ENCODE results near the gene TRERF1. TPM values are rescaled to one million over a fixed set of nuclear protein-coding genes. Genes with fewer than 3 reads are reported as not detected.

The TRERF1 gene
- total RNA-seq, 2 donors from 2014 or later: 3.8 to 28.2 TPM

GRCh38 chr6:42394151-42394550, 57.6 kb downstream of the TRERF1 start:
- DNase-seq (ENCODE audit: low spot score in 2 of 2) (peak in 1 of 2 donors; percentile 18), ATAC-seq (no peak)
- H3K36me3 Mint-ChIP-seq: peaks cover 13 to 24% of the 10 kb centered on the region in 2 donors
- peak overlapping the region; percentile 56 to 79 for H3K27ac Mint-ChIP-seq
- H3K9me3 Mint-ChIP-seq: peaks cover 0 to 5% of the 10 kb centered on the region in 2 donors

DNA sequence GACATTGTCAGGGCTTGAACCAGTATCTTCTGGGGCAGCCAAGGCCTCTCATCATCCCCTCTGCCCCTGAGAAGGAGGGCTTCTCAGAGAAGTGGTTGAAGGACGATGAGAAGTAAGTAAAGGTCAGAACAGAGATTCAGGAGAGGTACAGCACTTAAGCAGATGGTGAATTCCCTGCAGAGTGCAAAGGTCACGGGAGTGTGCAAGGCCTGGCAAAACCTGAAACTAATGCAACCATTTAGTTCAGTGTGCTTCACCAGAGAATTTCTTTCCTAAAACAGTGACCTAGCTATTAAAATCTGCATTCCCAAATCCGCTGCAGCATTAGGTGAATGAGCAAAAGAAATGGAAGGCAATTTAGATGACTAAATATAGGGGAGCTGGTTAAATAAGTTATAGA, 58.4 kb downstream of the TRERF1 start:
- ATAC-seq (no peak), DNase-seq (ENCODE audit: low spot score in 2 of 2) (peak in 1 of 2 donors; percentile 30)
- H3K27ac Mint-ChIP-seq: peak overlapping the region in 1 of 2 donors; percentile 56
- peaks cover 0 to 5% of the 10 kb centered on the region in 2 donors for H3K9me3 Mint-ChIP-seq
- peaks cover 8 to 17% of the 10 kb centered on the region in 2 donors for H3K36me3 Mint-ChIP-seq

- peak overlapping the region; percentile 40 to 56 for H3K27ac Mint-ChIP-seq
- DNase-seq (ENCODE audit: low spot score in 2 of 2): no peak
- peaks cover 0 to 5% of the 10 kb centered on the region in 2 donors for H3K9me3 Mint-ChIP-seq
- no peak for ATAC-seq
- H3K36me3 Mint-ChIP-seq: peaks cover 8 to 17% of the 10 kb centered on the region in 2 donors
Observed at GRCh38 chr6:42392833-42393232, 58.9 kb downstream of the TRERF1 start.

DNA sequence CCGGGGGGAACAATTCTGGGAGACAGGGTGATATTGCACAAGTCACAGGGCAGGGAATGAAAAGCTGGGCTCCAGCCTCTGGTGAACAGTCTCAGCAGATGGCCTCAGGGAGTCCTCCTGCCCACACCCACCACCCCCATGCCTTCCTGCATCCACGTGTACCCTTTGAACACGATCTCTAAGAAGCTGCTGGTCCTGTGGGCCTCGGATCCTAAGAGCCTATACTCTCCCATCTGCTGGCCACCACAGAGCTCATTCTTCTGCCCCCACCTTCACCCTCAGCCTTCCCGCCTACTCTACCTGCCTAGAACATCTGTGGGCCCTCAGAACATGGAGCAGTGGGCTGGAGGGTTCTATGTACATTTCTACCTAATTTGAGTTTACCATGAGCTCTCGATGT, 60.3 kb downstream of the TRERF1 start:
- peaks cover 8 to 13% of the 10 kb centered on the region in 2 donors for H3K36me3 Mint-ChIP-seq
- no peak for ATAC-seq
- peak overlapping the region; percentile 96 to 98 for H3K27ac Mint-ChIP-seq
- DNase-seq (ENCODE audit: low spot score in 2 of 2): no peak
- peaks cover 0 to 5% of the 10 kb centered on the region in 2 donors for H3K9me3 Mint-ChIP-seq

DNA sequence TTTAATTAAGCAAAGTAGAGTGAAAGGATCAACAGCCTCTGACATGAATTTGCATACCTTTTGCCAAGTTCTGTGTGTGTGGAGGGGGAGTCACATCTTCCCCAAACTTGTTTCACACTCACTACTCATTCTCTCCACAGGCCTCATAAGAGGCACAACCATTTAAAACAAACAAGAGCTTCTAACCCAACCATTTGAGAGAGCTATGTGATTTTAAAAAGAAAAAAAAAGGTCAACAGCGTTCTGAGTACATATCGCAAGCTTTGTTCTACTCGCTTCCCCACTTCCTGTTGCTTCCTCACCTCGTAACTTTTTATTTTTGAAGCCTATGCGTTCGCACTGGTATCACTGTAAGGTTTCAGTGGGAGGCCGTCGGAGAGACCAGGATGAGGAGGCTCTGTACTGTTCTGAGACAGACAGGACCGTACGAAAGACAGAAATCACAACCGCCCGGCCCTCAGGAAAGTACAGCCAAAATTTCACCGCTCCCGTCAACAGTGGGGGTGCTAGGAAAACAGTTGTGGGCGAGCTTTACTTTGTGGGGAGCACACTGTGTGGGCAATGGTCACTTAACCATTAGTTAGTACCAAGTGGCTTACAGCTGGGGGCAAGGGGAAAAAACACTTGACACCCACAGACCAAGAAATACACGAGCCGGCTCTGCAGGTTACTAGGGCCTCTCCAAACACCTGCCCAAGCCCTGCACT, 61.3 kb downstream of the TRERF1 start:
- ATAC-seq: peak; percentile 89 to 92
- DNase-seq (ENCODE audit: low spot score in 2 of 2): peak; percentile 73 to 80
- Mint-ChIP-seq H3K9me3 (peaks cover 0 to 5% of the 10 kb centered on the region in 2 donors), H3K36me3 (peaks cover 8 to 13% of the 10 kb centered on the region in 2 donors), H3K27ac (peak overlapping the region; percentile 96 to 98)

DNA sequence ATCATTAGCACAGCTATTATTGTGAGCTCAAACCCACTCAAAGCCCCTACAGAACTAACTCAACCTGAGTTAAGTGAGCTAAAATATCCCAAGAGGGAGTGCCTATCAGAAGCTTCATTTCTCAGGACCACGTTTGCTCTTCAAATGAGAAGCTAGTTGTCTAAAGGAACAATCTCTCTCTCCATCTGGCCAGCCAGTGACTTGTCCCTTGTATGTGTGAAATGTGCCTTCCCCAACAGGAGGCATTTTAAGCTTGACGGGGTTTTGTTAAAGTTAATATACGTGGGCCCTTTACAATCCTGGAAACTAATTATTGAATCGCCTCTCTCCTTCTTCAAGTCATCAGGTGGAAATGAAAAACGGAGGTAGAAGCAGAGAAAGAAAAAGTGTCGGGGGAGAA, 62.0 kb downstream of the TRERF1 start:
- ATAC-seq: no peak

DNA sequence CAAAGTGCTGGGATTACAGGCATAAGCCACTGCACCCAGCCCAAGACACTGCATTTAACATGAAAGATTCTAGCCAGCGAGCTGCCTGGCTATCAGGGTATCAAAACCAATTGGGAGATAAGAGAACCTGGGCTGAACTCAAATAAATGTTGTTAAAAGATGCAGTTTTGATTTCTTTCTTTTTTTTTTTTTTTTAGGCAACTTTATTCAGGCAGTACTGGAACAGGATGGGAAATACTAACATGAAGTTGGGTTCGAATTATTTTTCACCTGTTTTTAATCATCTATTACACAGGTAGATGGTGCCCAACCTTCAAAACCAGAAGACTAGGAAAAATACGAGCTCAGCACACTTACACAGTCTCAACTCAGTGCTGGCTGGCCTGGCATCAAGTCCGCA, 63.7 kb downstream of the TRERF1 start:
- ATAC-seq (no peak), DNase-seq (ENCODE audit: low spot score in 2 of 2) (no peak)
- Mint-ChIP-seq H3K27ac (peak overlapping the region; percentile 96 to 98), H3K36me3 (peaks cover 6 to 18% of the 10 kb centered on the region in 2 donors), H3K9me3 (peaks cover 0 to 3% of the 10 kb centered on the region in 2 donors)

More for the DNA sequence above, 62.0 kb downstream of the TRERF1 start:
- DNase-seq (ENCODE audit: low spot score in 2 of 2): peak in 1 of 2 donors; percentile 21
- Mint-ChIP-seq H3K27ac (peak overlapping the region; percentile 96 to 98), H3K36me3 (peaks cover 8 to 13% of the 10 kb centered on the region in 2 donors), H3K9me3 (peaks cover 0 to 5% of the 10 kb centered on the region in 2 donors)

- no peak for DNase-seq (ENCODE audit: low spot score in 2 of 2)
- peaks cover 4 to 15% of the 10 kb centered on the region in 2 donors for H3K36me3 Mint-ChIP-seq
- H3K27ac Mint-ChIP-seq: peak overlapping the region; percentile 1 to 98
- ATAC-seq: no peak
- no peaks in the 10 kb centered on the region for H3K9me3 Mint-ChIP-seq
Observed at GRCh38 chr6:42387336-42387735, 64.4 kb downstream of the TRERF1 start.

DNA sequence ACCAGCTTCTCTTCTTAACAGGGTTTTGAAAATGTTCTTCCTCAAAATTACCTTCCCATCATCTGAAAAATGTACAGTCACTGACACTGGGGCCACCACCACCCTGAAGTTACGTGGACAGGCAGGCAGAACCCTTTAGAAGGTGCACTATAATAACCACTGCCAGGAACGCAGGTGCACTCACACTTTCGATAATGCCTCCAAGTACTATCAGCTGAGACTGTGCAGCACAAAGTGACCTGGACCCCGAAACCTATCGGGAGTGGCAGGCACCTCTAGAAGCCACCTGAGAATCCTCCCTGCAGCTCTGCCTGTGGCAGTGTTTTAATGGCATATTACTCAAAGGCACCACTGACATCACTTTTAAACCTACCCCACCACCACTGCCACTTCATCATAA, 66.4 kb downstream of the TRERF1 start:
- Mint-ChIP-seq H3K36me3 (peaks cover 0 to 7% of the 10 kb centered on the region in 2 donors), H3K27ac (no peak overlapping the region), H3K9me3 (no peaks in the 10 kb centered on the region)
- DNase-seq (ENCODE audit: low spot score in 2 of 2) (no peak), ATAC-seq (no peak)

DNA sequence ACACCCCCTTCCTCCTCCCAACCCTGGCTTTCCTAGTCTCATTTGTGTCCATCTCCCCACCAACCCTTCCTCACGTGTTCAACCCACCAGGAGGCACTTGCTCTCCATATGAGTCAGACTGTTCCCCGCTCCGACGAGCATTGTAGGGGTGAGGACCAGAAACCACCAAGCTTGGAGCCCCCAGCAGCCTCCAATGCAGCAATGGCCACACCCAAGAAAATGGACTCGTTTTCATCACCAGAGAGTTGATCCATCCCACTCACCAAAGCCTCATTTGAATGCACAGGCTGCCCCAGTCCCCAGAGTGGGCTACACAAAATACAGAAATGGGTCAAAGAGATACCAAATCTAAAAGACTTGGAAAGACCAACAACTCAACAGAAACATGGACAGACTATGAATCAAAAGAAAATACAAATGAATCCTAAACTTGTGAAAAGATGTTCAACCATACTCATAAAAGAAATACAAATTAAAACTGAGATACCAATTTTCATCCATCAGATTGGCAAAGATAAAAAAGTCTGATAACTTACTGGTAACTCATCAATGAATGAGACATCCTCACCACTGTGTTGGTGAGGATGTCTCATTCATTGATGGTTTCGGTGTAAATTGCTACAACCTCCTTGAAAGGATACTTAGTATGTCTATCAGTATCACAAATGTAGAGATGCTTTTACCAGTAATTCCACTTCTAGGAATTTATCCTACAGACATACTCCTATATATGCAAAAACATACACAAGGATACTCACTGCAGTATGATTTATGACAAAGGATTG, 68.1 kb downstream of the TRERF1 start:
- ATAC-seq (peak; percentile 79 to 85), DNase-seq (ENCODE audit: low spot score in 2 of 2) (no peak)
- H3K36me3 Mint-ChIP-seq: peaks cover 0 to 7% of the 10 kb centered on the region in 2 donors
- peak overlapping the region; percentile 71 to 90 for H3K27ac Mint-ChIP-seq
- H3K9me3 Mint-ChIP-seq: no peaks in the 10 kb centered on the region

- Mint-ChIP-seq H3K9me3 (no peaks in the 10 kb centered on the region), H3K27ac (no peak overlapping the region), H3K36me3 (peaks cover 0 to 13% of the 10 kb centered on the region in 2 donors)
- ATAC-seq: no peak
- no peak for DNase-seq (ENCODE audit: low spot score in 2 of 2)
Observed at GRCh38 chr6:42381850-42382249, 69.9 kb downstream of the TRERF1 start.

DNA sequence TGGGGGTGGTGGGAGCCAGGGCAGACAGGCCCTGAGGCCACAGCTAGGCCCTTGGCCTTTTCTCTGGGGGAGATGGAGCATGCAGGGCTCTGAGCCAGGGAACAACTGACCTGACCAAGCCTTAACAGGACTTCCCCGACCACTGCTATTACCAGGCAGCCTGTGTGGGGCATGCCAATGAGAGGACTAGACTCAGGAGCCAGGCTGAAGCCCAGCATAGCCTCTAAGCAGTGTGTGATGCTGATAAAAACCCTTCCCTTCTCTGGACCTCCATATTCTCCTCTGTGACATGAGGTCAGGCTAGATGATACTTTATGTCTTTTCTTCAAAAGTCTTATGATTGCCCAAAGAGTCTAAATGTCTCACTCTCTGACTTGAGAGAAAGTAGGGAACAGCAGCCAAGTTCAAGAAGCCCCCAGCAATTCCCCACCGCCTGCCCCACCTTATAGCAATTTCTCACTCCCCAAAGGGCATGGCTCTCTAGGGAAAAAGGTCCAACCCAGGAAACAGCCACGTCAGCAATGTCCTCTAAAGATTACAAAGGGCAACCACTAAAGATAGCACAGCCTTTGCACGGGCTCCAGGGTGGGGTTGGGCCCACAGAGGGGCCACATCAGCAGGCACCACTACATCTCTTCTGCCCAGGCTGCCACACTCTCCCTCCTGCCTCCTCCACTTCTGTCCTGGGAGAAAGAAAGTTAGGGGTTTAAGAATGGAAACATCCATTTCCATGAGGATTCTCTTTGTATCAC, 71.3 kb downstream of the TRERF1 start:
- H3K9me3 Mint-ChIP-seq: no peaks in the 10 kb centered on the region
- ATAC-seq: no peak
- peaks cover 0 to 13% of the 10 kb centered on the region in 2 donors for H3K36me3 Mint-ChIP-seq
- DNase-seq (ENCODE audit: low spot score in 2 of 2): no peak
- peak overlapping the region in 1 of 2 donors; percentile 86 for H3K27ac Mint-ChIP-seq

GRCh38 chr6:42378536-42378935, 73.2 kb downstream of the TRERF1 start:
- Mint-ChIP-seq H3K9me3 (no peaks in the 10 kb centered on the region), H3K36me3 (peaks cover 0 to 9% of the 10 kb centered on the region in 2 donors), H3K27ac (peak overlapping the region; percentile 37 to 89)
- ATAC-seq (peak; percentile 6 to 12), DNase-seq (ENCODE audit: low spot score in 2 of 2) (no peak)

DNA sequence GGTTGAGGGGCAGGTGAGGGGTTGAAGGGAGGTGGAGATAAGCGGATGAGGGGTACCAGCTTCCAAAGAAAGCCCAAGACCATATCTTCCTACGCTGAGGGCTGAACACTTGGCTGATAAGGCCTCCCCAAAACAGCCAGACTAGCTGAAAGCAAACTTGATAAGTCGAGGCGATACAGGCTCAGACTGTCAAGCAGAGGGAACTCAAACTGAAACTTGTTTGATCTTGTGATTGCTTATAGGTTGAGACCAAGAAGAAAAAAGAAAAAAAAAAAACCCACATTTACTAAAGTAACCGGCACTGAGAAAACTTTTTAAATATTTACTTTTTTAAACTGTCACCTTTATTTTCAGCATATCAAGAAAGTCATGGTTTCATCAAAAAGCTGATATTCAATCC, 73.6 kb downstream of the TRERF1 start:
- H3K9me3 Mint-ChIP-seq: no peaks in the 10 kb centered on the region
- ATAC-seq: peak; percentile 90 to 93
- H3K27ac Mint-ChIP-seq: peak overlapping the region; percentile 37 to 89
- H3K36me3 Mint-ChIP-seq: peaks cover 0 to 5% of the 10 kb centered on the region in 2 donors
- DNase-seq (ENCODE audit: low spot score in 2 of 2): peak in 1 of 2 donors; percentile 28

- DNase-seq (ENCODE audit: low spot score in 2 of 2): peak in 1 of 2 donors; percentile 13
- Mint-ChIP-seq H3K27ac (peak overlapping the region in 1 of 2 donors; percentile 1), H3K36me3 (peaks cover 0 to 13% of the 10 kb centered on the region in 2 donors), H3K9me3 (no peaks in the 10 kb centered on the region)
- no peak for ATAC-seq
Observed at GRCh38 chr6:42375007-42375635, 76.6 kb downstream of the TRERF1 start.

DNA sequence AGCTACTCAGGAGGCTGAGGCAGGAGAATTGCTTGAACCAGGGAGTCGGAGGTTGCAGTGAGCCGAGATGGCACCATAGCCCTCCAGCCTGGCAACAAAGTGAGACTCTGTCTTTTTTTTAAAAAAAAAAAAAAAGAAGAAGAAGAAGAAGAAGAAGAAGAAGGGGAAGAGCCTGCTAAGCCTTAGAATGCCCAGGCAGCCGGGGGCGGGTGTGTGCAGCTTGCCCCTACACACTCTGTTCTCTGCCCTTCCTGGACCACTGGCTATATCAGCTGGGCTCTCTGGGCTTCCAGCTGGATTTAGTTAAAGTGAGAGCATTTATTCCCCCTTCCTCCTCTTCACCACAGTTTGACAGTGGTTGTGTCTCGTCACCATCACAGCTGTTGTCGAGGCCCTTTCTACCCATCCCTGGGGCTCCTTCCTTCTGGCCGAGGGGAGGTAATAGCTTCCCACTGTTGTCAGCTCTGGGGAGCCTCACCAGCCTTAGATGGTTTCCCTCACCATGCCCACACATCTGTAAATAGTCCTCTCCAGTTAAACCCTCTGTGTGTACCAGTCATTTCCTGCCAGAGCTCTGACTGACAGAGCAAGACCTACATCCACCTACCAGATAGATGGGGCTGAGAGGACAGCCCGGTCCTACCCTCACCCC, 77.6 kb downstream of the TRERF1 start:
- Mint-ChIP-seq H3K27ac (peak overlapping the region in 1 of 2 donors; percentile 38), H3K9me3 (no peaks in the 10 kb centered on the region), H3K36me3 (peaks cover 0 to 19% of the 10 kb centered on the region in 2 donors)
- ATAC-seq (peak; percentile 62 to 66), DNase-seq (ENCODE audit: low spot score in 2 of 2) (no peak)
